HEK293 (cell line): ENCODE measurements around the gene P4HA2.

Experiments
- OVOL3 ChIP-seq: fragments of 450-650 bp; formaldehyde crosslinking; IDR thresholded peaks from 2 replicates; pipeline ENCODE4 v1.5.1; 2016; ENCODE audit warnings: missing biosample characterization, missing genetic modification characterization
- PRDM1 ChIP-seq: fragments of 450-650 bp; formaldehyde crosslinking; IDR thresholded peaks from 2 replicates; pipeline ENCODE4; 2016; ENCODE audit warnings: missing biosample characterization, missing genetic modification characterization
- SETDB1 ChIP-seq: IDR thresholded peaks from one replicate; pipeline ENCODE4 v1.6.1; 2017; ENCODE audit warnings: mild to moderate bottlenecking, low read length, moderate library complexity, mixed read lengths; ENCODE audit not compliant: insufficient read length
- SP2 ChIP-seq: fragments of 450-650 bp; formaldehyde crosslinking; IDR thresholded peaks from 2 replicates; pipeline ENCODE4 v1.5.1; 2016; ENCODE audit warnings: missing biosample characterization, missing genetic modification characterization
- TSHZ1 ChIP-seq: fragments of 450-650 bp; formaldehyde crosslinking; IDR thresholded peaks from 2 replicates; pipeline ENCODE4 v1.5.1; 2016; ENCODE audit warnings: missing biosample characterization, missing genetic modification characterization, borderline replicate concordance
- ZFP3 ChIP-seq: fragments of 450-650 bp; formaldehyde crosslinking; IDR thresholded peaks from 2 replicates; pipeline ENCODE4 v1.5.1; 2016; ENCODE audit warnings: low read depth, missing biosample characterization, missing genetic modification characterization
- ZFP41 ChIP-seq: fragments of 450-650 bp; formaldehyde crosslinking; IDR thresholded peaks from 2 replicates; pipeline ENCODE4 v1.5.1; 2016; ENCODE audit warnings: missing biosample characterization, missing genetic modification characterization, borderline replicate concordance
- ZNF140 ChIP-seq: fragments of 450-650 bp; formaldehyde crosslinking; IDR thresholded peaks from 2 replicates; pipeline ENCODE4 v1.5.1; 2016; ENCODE audit warnings: missing biosample characterization, missing genetic modification characterization
- ZNF175 ChIP-seq: fragments of 450-650 bp; formaldehyde crosslinking; IDR thresholded peaks from 2 replicates; pipeline ENCODE4 v1.5.1; 2016; ENCODE audit warnings: missing biosample characterization, missing genetic modification characterization
- ZNF26 ChIP-seq: fragments of 450-650 bp; formaldehyde crosslinking; IDR thresholded peaks from 2 replicates; pipeline ENCODE4 v1.5.1; 2016; ENCODE audit warnings: missing biosample characterization, missing genetic modification characterization
- ZNF311 ChIP-seq: fragments of 450-650 bp; formaldehyde crosslinking; IDR thresholded peaks from 2 replicates; pipeline ENCODE4 v1.5.1; 2017; ENCODE audit warnings: missing biosample characterization, missing genetic modification characterization, borderline replicate concordance
- ZNF404 ChIP-seq: fragments of 450-650 bp; formaldehyde crosslinking; IDR thresholded peaks from 2 replicates; pipeline ENCODE4 v1.5.1; 2017; ENCODE audit warnings: missing biosample characterization, missing genetic modification characterization
- ZNF433 ChIP-seq: fragments of 450-650 bp; formaldehyde crosslinking; IDR thresholded peaks from 2 replicates; pipeline ENCODE4 v1.5.1; 2016; ENCODE audit warnings: missing biosample characterization, missing genetic modification characterization, low read depth
- ZNF48 ChIP-seq: fragments of 450-650 bp; formaldehyde crosslinking; IDR thresholded peaks from 2 replicates; pipeline ENCODE4 v1.5.1; 2016; ENCODE audit warnings: missing biosample characterization, missing genetic modification characterization
- ZNF677 ChIP-seq: fragments of 450-650 bp; IDR thresholded peaks from 2 replicates; pipeline ENCODE4 v1.5.0; 2018; ENCODE audit warnings: missing biosample characterization, mild to moderate bottlenecking, missing genetic modification characterization, moderate library complexity
- ZSCAN30 ChIP-seq: fragments of 450-650 bp; IDR thresholded peaks from 2 replicates; pipeline ENCODE4 v1.5.1; 2018; ENCODE audit warnings: missing biosample characterization, mild to moderate bottlenecking, missing genetic modification characterization, moderate library complexity
- TF ChIP-seq, protein P1 (sequence below): fragments of 450-650 bp; formaldehyde crosslinking; IDR thresholded peaks from 2 replicates; pipeline ENCODE4 v1.5.1; 2016; ENCODE audit warnings: missing biosample characterization, missing genetic modification characterization
- TF ChIP-seq, protein P2 (sequence below): sonication (generic); formaldehyde crosslinking; IDR thresholded peaks from 2 replicates; pipeline ENCODE4 v1.8.1; 2022; ENCODE audit warnings: mild to moderate bottlenecking, moderate library complexity, missing genetic modification reagents
- TF ChIP-seq, protein P3 (sequence below): fragments of 450-650 bp; formaldehyde crosslinking; IDR thresholded peaks from 2 replicates; pipeline ENCODE4 v1.5.1; 2017; ENCODE audit warnings: missing biosample characterization, missing genetic modification characterization
- TF ChIP-seq, protein P4 (sequence below): fragments of 450-650 bp; formaldehyde crosslinking; IDR thresholded peaks from 2 replicates; pipeline ENCODE4 v1.5.1; 2016; ENCODE audit warnings: missing biosample characterization, missing genetic modification characterization
- TF ChIP-seq, protein P5 (sequence below): fragments of 450-650 bp; formaldehyde crosslinking; IDR thresholded peaks from 2 replicates; pipeline ENCODE4 v1.5.1; 2016; ENCODE audit warnings: missing biosample characterization, missing genetic modification characterization

The P4HA2 gene

GRCh38 chr5:132225165-132226032, 2.3 kb downstream of the P4HA2 start (continued):
- TF ChIP-seq ZNF433 (tag by site-specific recombination) (no peak), ZNF404 (no peak), SP2 (tag by site-specific recombination) (no peak), ZNF175 (tag by site-specific recombination) (no peak), ZFP41 (tag by site-specific recombination) (no peak), ZNF677 (no peak), ZNF26 (no peak), ZNF311 (tag by site-specific recombination) (no peak), OVOL3 (no peak), ZNF140 (tag by site-specific recombination) (no peak), PRDM1 (tag by site-specific recombination) (peak; percentile 77), ZFP3 (tag by site-specific recombination) (no peak), SETDB1 (no peak), TSHZ1 (tag by site-specific recombination) (no peak), ZSCAN30 (tag by site-specific recombination) (no peak), ZNF48 (tag by site-specific recombination) (no peak)
- TF ChIP-seq, protein P1, sequence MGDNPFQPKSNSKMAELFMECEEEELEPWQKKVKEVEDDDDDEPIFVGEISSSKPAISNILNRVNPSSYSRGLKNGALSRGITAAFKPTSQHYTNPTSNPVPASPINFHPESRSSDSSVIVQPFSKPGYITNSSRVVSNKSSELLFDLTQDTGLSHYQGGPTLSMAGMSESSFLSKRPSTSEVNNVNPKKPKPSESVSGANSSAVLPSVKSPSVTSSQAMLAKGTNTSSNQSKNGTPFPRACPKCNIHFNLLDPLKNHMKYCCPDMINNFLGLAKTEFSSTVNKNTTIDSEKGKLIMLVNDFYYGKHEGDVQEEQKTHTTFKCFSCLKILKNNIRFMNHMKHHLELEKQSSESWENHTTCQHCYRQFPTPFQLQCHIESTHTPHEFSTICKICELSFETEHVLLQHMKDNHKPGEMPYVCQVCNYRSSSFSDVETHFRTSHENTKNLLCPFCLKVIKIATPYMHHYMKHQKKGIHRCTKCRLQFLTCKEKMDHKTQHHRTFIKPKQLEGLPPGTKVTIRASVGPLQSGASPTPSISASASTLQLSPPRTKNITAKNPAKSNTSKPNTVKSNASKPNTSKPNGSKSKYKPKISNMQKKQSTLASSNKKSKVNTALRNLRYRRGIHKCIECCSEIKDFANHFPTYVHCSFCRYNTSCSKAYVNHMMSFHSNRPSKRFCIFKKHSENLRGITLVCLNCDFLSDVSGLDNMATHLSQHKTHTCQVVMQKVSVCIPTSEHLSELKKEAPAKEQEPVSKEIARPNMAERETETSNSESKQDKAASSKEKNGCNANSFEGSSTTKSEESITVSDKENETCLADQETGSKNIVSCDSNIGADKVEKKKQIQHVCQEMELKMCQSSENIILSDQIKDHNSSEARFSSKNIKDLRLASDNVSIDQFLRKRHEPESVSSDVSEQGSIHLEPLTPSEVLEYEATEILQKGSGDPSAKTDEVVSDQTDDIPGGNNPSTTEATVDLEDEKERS: no peak
- TF ChIP-seq, protein P2, sequence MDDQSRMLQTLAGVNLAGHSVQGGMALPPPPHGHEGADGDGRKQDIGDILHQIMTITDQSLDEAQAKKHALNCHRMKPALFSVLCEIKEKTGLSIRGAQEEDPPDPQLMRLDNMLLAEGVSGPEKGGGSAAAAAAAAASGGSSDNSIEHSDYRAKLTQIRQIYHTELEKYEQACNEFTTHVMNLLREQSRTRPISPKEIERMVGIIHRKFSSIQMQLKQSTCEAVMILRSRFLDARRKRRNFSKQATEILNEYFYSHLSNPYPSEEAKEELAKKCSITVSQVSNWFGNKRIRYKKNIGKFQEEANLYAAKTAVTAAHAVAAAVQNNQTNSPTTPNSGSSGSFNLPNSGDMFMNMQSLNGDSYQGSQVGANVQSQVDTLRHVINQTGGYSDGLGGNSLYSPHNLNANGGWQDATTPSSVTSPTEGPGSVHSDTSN (CRISPR knock-in tag): no peak
- TF ChIP-seq, protein P3, sequence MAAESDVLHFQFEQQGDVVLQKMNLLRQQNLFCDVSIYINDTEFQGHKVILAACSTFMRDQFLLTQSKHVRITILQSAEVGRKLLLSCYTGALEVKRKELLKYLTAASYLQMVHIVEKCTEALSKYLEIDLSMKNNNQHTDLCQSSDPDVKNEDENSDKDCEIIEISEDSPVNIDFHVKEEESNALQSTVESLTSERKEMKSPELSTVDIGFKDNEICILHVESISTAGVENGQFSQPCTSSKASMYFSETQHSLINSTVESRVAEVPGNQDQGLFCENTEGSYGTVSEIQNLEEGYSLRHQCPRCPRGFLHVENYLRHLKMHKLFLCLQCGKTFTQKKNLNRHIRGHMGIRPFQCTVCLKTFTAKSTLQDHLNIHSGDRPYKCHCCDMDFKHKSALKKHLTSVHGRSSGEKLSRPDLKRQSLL (tag by site-specific recombination): no peak
- TF ChIP-seq, protein P4, sequence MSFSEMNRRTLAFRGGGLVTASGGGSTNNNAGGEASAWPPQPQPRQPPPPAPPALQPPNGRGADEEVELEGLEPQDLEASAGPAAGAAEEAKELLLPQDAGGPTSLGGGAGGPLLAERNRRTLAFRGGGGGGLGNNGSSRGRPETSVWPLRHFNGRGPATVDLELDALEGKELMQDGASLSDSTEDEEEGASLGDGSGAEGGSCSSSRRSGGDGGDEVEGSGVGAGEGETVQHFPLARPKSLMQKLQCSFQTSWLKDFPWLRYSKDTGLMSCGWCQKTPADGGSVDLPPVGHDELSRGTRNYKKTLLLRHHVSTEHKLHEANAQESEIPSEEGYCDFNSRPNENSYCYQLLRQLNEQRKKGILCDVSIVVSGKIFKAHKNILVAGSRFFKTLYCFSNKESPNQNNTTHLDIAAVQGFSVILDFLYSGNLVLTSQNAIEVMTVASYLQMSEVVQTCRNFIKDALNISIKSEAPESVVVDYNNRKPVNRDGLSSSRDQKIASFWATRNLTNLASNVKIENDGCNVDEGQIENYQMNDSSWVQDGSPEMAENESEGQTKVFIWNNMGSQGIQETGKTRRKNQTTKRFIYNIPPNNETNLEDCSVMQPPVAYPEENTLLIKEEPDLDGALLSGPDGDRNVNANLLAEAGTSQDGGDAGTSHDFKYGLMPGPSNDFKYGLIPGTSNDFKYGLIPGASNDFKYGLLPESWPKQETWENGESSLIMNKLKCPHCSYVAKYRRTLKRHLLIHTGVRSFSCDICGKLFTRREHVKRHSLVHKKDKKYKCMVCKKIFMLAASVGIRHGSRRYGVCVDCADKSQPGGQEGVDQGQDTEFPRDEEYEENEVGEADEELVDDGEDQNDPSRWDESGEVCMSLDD (tag by site-specific recombination): no peak
- TF ChIP-seq, protein P5, sequence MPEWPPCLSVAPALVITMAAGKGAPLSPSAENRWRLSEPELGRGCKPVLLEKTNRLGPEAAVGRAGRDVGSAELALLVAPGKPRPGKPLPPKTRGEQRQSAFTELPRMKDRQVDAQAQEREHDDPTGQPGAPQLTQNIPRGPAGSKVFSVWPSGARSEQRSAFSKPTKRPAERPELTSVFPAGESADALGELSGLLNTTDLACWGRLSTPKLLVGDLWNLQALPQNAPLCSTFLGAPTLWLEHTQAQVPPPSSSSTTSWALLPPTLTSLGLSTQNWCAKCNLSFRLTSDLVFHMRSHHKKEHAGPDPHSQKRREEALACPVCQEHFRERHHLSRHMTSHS (tag by site-specific recombination): no peak
